Endothelial cell of umbilical vein (primary cell): ENCODE results near the gene TMCC3.

ENCODE experiments used
- EZH2 ChIP-seq: IDR thresholded peaks from 2 replicates; pipeline ENCODE4 v1.6.1; 2012; ENCODE audit warnings: borderline replicate concordance, low read depth, mild to moderate bottlenecking, moderate library complexity, low read length, inconsistent platforms; ENCODE audit not compliant: severe bottlenecking
- JUN ChIP-seq: IDR thresholded peaks from 2 replicates; pipeline ENCODE4 v1.6.1; 2011; ENCODE audit warnings: borderline replicate concordance, low read depth; ENCODE audit not compliant: insufficient read length, insufficient read depth
- MYC ChIP-seq: IDR thresholded peaks from one replicate; pipeline ENCODE4 v1.6.1; 2011; ENCODE audit warnings: mild to moderate bottlenecking, low read depth, low read length
- POLR2A ChIP-seq: IDR thresholded peaks from 2 replicates; pipeline ENCODE4 v1.6.1; 2012; ENCODE audit warnings: low read depth, mild to moderate bottlenecking, control low read depth, low read length
- POLR2AphosphoS5 ChIP-seq: IDR thresholded peaks from 2 replicates; pipeline ENCODE4 v1.6.1; 2012; ENCODE audit warnings: low read depth, mild to moderate bottlenecking, control low read depth, low read length, moderate library complexity; ENCODE audit not compliant: insufficient read depth
- TF ChIP-seq, protein P1 (sequence below), 2 donors: IDR thresholded peaks; 1 replicate in 1 of 2; 2 replicates in 1 of 2; pipeline ENCODE4 v1.5.1; 2011; ENCODE audit warnings: low read length in 2 of 2, mild to moderate bottlenecking in 2 of 2, moderate library complexity in 2 of 2, control low read depth in 1 of 2, inconsistent platforms in 1 of 2, low read depth in 1 of 2; ENCODE audit not compliant: insufficient read depth in 1 of 2; ENCODE audit errors: extremely low read depth in 1 of 2
- TF ChIP-seq, protein P2 (sequence below): IDR thresholded peaks from 2 replicates; pipeline ENCODE4 v1.6.1; 2011; ENCODE audit not compliant: insufficient read depth, insufficient read length

DNA sequence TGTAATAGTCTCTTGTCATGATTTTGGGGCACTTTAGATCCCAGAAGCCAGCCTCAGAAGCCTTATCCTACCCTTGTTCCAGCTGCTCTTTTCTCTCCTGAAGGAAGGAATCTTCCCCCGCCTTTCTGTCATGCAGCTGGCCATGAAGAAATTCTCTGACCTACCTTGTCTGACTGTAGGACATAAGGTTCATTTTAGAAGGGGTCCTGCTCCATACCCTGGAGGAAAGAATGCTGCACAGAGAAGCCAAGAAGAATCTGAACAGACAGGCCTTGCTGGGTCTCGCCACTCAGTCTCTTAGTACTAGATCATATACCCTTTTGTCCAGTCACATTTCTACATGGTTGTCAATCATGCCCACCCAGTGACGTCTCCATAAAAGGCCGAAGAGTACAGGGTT is 6.2 kb upstream of the TMCC3 start:
- TF ChIP-seq EZH2 = no peak
- TF ChIP-seq POLR2A = no peak
- no peak for TF ChIP-seq POLR2AphosphoS5
- TF ChIP-seq MYC = no peak
- TF ChIP-seq, protein P1, sequence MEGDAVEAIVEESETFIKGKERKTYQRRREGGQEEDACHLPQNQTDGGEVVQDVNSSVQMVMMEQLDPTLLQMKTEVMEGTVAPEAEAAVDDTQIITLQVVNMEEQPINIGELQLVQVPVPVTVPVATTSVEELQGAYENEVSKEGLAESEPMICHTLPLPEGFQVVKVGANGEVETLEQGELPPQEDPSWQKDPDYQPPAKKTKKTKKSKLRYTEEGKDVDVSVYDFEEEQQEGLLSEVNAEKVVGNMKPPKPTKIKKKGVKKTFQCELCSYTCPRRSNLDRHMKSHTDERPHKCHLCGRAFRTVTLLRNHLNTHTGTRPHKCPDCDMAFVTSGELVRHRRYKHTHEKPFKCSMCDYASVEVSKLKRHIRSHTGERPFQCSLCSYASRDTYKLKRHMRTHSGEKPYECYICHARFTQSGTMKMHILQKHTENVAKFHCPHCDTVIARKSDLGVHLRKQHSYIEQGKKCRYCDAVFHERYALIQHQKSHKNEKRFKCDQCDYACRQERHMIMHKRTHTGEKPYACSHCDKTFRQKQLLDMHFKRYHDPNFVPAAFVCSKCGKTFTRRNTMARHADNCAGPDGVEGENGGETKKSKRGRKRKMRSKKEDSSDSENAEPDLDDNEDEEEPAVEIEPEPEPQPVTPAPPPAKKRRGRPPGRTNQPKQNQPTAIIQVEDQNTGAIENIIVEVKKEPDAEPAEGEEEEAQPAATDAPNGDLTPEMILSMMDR (IDR thresholded peaks at IDR 0.05; ENCODE audit: extremely low read depth in 1 of 2, insufficient read depth in 1 of 2, low read depth in 1 of 2, low read length in 2 of 2) = no peak
- TF ChIP-seq, protein P2, sequence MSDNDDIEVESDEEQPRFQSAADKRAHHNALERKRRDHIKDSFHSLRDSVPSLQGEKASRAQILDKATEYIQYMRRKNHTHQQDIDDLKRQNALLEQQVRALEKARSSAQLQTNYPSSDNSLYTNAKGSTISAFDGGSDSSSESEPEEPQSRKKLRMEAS = no peak
- no peak for TF ChIP-seq JUN
